Activated T-cell treated with anti-CD3 and anti-CD28 coated beads for 48 hours (primary cell): ENCODE results near the gene TPP2.

ENCODE experiments used
- DNase-seq: peaks from one replicate; pipeline ENCODE4 v3.0.0-alpha.2; 2020; ENCODE audit warnings: low read depth

Gene TPP2

GRCh38 chr13:102693776-102694175 lies 97.0 kb downstream of the TPP2 start:
- DNase-seq = no peak

DNA sequence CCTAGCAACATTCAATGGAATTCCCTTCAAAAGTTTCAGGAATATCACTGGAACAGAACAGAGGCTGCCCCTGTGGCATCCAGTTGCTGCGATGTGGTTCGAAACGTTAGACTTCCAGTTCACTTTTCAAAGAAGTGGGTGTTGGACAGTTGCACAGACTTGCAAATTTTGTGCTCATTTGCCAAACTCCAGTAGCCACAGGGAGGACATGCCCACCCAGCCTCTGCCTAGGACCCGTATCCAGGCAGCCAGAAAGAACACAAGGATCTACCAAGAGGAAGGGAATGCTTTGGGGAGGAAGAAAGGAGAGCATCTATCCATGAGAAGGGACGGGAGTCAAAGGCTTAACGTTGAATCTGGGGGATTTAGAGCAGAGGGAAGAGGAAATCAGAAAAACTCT lies 98.2 kb downstream of the TPP2 start, which contains the start of gene METTL21C:
Gene METTL21C (minus strand): TSS at position 108 of the 400 bp plus-strand sequence. CDS start 546 bp downstream, outside the sequence.
- no peak for DNase-seq

- DNase-seq = no peak
These were observed 99.7 kb downstream of the TPP2 start for GRCh38 chr13:102696465-102696864.

- no peak for DNase-seq
These were observed 100.5 kb downstream of the TPP2 start for GRCh38 chr13:102697264-102697663.

- DNase-seq = no peak
These were observed 101.3 kb downstream of the TPP2 start for GRCh38 chr13:102697929-102698648.

GRCh38 chr13:102698649-102698980 lies 101.8 kb downstream of the TPP2 start:
- DNase-seq = no peak

- DNase-seq = no peak
These were observed 102.7 kb downstream of the TPP2 start for GRCh38 chr13:102699504-102699903.

DNA sequence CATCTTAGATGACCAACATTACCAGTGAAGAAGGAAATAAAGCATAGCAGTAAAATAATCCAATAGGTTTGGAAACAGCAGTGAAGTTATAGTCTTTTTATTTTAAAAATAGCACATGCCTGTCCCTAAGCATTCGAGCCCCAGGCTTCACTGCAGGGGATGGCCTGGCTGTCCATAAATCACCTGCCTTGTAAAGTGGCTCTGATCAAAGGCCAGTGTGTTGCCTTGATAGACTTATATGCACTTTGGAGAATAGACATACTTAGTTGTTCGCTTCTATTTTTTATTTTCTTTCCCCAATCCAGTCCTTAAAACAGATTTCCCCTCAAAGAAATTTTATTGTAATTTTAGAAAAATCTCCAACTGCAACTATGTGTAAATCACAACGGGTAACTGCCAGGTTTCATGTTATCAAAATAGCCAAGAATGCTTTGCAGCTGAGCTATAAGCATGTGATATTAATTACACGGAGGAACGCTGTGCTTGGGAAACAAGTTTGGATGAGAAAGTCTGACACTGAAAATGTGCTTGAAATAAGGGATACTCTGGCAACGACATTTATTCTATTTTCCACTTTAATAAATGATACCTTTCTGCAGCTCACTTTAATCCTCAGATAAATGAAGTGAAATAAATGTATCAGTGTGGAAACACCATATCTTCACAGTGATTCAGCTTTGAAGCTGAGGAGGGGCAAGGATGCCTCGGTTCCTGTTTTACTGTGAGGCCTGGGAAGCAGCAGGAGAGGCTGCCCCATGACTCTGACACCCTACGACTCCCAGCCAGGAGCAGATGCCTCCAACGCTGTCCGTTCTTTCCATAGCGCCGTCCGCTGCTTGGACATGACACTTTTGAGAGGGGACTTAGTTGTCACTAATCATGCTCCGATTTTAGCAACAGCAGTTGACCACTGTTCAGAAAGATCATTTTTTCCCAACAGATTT lies 103.6 kb downstream of the TPP2 start:
- DNase-seq = no peak

GRCh38 chr13:102701331-102701730 lies 104.5 kb downstream of the TPP2 start:
- DNase-seq = no peak

GRCh38 chr13:102702965-102703725 lies 106.4 kb downstream of the TPP2 start:
- DNase-seq = no peak

DNA sequence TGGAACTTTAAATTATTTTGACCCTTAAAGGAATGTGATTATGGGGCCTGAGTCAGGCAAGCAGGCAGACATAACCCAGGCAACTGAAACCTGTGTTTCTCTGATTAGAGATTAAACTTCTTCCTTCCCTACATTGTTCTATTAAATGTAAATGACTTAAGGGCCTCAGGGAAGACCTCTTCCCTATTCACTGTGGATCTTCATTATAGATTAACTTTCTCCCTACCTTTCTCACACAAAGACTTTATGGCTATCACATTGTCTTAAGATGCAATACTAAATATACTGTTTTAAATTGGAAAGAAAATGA lies 106.9 kb downstream of the TPP2 start:
- DNase-seq = no peak

DNA sequence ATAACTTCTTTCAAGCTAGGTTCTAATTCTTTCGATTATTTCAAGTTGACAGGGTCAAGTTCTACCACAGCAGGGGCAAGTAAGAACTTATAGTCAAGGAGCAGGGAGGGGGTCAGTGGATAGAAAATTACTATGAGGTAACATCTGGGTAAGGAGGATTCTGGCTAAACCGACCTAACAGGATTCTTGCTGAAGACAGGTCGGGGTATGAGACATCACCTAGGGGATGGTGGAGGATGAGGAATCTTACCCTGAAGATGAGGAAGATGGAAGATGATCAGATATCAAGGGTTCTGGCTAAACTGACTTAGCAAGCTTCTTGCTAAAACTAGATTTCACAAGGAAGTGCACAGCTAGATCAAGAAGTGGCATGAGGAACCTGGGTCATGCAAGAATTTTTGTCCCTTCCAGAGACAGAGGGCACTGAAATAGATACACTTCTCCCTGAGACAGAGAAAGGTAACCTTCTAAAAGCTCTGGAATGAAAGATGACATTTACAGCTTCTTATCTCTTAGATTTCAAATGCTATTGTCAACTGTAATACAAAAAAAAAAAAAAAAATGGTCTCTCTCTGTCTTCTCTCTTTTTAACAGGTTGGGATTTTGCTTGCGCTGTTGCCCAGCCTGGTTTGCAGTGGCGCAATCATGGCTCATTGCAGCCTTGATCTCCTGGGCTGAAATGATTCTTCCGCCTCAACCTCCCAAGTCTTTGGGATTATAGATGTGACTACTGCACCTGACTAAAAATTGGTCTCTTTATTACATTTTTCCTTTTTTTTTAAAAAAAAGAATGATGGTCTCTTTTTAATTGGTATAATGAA lies 107.7 kb downstream of the TPP2 start:
- no peak for DNase-seq

- DNase-seq = no peak
These were observed 110.7 kb downstream of the TPP2 start for GRCh38 chr13:102707467-102707866.

- no peak for DNase-seq
These were observed 111.4 kb downstream of the TPP2 start for GRCh38 chr13:102708211-102708610.

DNA sequence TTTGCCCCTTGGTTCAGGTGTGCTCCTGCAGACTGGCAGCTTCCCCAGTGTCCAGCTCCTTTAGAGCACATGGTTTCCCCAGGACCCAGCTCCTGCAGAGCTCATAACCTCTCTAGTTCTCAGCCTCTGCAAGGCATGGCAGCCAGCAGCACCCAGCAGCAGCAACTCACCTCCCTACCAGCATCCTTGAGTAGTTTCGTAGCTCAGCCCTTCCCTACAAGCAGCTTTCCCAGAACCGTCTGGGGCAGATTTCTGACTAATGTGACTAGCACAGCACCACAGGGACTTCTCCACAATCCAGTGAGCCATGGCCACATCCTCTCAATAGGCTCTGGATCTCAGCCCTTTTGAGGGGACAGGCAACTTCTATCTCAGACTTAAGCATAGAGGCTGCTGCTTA lies 112.2 kb downstream of the TPP2 start:
- no peak for DNase-seq

- DNase-seq = no peak
These were observed 112.8 kb downstream of the TPP2 start for GRCh38 chr13:102709536-102709935.

DNA sequence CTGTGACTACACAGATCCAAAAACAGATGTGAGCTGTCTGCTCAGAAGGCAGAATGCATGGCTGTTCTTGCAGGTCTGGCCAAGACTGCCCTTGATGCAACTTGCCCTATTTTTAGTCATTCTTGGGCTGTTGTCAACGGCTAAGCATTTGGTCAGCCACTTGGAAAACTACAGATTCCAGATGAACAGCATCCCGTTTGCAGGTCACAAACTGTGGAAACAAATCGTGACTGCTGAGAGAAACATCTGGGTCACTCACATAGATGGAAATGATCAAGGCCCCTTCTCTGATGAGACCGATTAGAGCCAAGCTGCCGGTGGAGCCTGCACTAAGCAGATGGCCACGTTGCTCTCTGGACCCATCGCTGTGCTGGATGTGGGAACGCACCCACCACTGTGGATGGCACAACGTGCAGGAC lies 113.5 kb downstream of the TPP2 start:
- DNase-seq = no peak

GRCh38 chr13:102715447-102715846 lies 118.7 kb downstream of the TPP2 start:
- DNase-seq = no peak

DNA sequence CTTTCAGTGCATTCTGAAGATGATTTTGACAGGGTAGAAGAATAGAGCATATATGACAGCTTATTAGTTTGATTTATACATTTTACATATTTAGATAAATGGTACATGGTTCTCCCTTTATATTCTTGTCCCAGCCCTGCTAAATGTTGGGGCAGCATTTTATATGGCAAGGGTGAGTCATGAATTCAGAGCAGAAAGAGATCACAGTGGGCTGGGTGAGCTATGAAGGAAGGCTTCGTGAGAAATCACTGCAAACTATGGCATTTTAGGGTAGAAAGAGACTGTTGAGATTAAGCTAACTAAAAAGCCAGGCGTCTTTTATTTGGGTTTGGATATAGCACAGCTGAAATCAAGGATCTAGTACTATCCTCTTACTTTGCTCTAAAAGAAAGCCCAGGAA lies 122.0 kb downstream of the TPP2 start:
- no peak for DNase-seq

GRCh38 chr13:102721800-102722231 lies 125.0 kb downstream of the TPP2 start:
- no peak for DNase-seq

- no peak for DNase-seq
These were observed 128.1 kb downstream of the TPP2 start for GRCh38 chr13:102724923-102725322.

GRCh38 chr13:102726430-102726829 lies 129.6 kb downstream of the TPP2 start:
- DNase-seq = no peak
